Erythroblast (primary cell): ENCODE data around the gene MARVELD3.
A peak's percentile ranks its signal among the peaks of the same experiment; 100 is the strongest.
"Not testable (repeated sequence)": the region's sequence is repeated elsewhere in the genome, so short reads cannot be mapped to it uniquely, and the experiment has no call there.

Source experiments
- DNase-seq, 2 experiments: peaks; one replicate each; lab custom pipeline; 2025; lab: John Stamatoyannopoulos, UW
- GATA1 ChIP-seq: IDR thresholded peaks from 2 replicates; pipeline ENCODE4 v1.6.1; 2011; ENCODE audit warnings: low read depth, mild to moderate bottlenecking, control low read depth, low read length, moderate library complexity
- POLR2A ChIP-seq: IDR thresholded peaks from 2 replicates; pipeline ENCODE4 v1.6.1; 2011; ENCODE audit warnings: mild to moderate bottlenecking, low read length

MARVELD3 gene

GRCh38 chr16:71626018-71626857 lies at the start of gene MARVELD3:
MARVELD3 (plus strand) TSS chr16:71626184; CDS start chr16:71626230, 46 bp downstream.
- TF ChIP-seq GATA1 (no peak), POLR2A (no peak)
- peak in 1 of 2 experiments; percentile 17 for DNase-seq

GRCh38 chr16:71576971-71577370 lies 49.0 kb upstream of the MARVELD3 start, which contains the start of gene TAT:
TAT (minus strand) TSS chr16:71577092; CDS start chr16:71576415, 677 bp downstream.
- no peak for TF ChIP-seq GATA1
- DNase-seq, result no peak

DNA sequence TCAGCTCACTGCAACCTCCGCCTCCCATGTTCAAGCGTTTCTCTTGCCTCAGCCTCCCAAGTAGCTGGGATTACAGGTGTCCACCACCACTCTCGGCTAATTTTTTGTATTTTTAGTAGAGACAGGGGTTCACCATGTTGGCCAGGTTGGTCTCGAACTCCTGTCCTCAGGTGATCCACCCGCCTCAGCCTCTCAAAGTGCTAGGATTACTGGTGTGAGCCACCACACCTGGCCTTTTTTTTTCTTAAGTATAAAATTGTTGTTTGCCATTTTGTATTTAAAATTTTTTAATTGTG lies 43.5 kb upstream of the MARVELD3 start:
- not testable (repeated sequence) for DNase-seq

DNA sequence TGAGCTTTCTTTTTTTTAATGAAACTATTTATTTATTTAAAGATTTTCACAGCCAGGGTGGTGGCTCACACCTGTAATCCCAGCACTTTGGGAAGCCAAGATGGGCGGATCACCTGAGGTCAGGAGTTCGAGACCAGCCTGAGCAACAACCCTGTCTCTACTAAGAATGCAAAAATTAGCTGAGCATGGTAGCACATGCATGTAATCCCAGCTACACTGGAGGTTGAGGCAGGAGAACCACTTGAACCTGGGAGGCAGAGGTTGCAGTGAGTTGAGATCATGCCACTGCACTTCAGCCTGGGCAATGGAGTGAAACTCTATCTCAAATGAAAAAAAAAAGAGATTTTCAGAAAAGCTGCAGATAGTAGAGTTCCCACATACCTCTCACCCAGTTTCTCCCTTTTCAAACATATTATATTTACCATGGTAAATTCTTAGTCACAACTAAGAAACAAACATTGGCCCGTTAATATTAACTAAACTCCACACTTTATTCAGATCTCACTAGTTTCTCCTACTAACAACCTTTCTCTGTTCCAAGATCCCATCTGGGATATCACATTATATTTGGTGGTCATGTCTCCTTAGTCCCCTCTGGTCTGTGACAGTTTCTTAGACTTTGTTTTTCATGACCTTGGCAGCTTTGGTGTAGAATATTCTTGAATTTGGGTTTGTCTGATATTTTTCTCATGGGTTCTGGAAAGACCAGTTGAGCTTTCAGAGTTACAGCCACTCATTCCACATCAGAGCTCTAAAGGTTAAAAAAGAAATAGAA lies 41.3 kb upstream of the MARVELD3 start:
- no peak for DNase-seq
- no peak for TF ChIP-seq GATA1
- no peak for TF ChIP-seq POLR2A

DNA sequence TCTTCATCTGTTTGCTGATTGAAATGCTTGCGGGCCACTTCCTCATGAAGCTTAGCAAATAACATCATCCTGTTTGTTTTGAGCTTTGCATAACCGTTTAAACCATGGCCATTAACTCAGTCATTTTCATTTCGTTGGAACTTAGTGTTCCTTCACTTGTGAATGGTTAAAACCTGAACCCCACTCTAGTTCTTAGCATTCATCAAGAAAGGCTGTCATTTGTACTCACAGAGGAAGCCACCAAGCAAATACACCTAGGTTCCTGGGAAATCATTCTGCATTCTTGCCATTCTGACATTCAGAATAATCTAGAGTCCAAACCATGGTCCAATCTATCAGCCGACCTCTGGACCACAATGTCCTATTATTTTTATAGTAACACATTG lies 40.7 kb upstream of the MARVELD3 start:
- no peak for TF ChIP-seq GATA1
- no peak for DNase-seq

DNA sequence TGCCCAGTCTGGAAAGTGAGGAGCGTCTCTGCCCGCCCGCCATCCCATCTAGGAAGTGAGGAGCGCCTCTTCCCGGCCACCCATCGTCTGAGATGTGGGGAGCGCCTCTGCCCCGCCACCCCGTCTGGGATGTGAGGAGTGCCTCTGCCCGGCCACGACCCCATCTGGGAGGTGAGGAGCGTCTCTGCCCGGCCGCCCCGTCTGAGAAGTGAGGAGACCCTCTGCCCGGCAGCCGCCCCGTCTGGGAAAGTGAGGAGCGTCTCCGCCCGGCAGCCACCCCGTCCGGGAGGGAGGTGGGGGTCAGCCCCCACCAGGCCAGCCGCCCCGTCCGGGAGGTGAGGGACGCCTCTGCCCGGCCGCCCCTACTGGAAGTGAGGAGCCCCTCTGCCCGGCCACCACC lies 36.6 kb upstream of the MARVELD3 start:
- not testable (repeated sequence) for DNase-seq

GRCh38 chr16:71590071-71590470 lies 35.9 kb upstream of the MARVELD3 start:
- DNase-seq, result not testable (repeated sequence)

- DNase-seq, result no peak
- TF ChIP-seq POLR2A, result no peak
- TF ChIP-seq GATA1, result no peak
Observed at GRCh38 chr16:71590584-71590983, 35.4 kb upstream of the MARVELD3 start.

DNA sequence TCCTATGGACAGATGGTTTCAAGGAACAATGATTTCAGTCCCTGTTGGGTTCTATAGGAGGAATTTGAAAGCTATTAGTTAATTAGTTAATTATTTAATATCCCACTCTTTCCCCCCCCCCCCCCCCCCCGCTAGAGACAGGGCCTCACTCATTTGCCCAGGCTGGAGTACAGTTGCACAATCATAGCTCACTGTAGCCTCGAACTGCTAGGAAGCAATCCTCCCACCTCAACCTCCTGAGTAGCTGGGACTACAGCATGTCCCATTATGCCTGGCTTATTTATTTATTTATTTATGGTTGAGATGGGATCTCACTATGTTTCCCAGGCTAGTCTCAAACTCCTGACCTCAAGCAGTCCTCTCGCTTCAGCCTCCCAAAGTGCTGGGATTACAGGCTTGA lies 34.1 kb upstream of the MARVELD3 start:
- no peak for DNase-seq
- no peak for TF ChIP-seq POLR2A
- TF ChIP-seq GATA1, result no peak

- DNase-seq, result no peak
- TF ChIP-seq POLR2A, result no peak
- no peak for TF ChIP-seq GATA1
Observed at GRCh38 chr16:71593048-71593999, 32.7 kb upstream of the MARVELD3 start.

GRCh38 chr16:71594000-71594646 lies 31.9 kb upstream of the MARVELD3 start:
- DNase-seq, result no peak

GRCh38 chr16:71595340-71595826 lies 30.6 kb upstream of the MARVELD3 start:
- DNase-seq, result not testable (repeated sequence)

More at GRCh38 chr16:71594000-71594646, 31.9 kb upstream of the MARVELD3 start:
- TF ChIP-seq POLR2A, result no peak
- TF ChIP-seq GATA1, result no peak

GRCh38 chr16:71598426-71598825 lies 27.6 kb upstream of the MARVELD3 start:
- DNase-seq, result not testable (repeated sequence)
